ENCODE measurements around the gene MACROH2A1. TPM values are rescaled to one million over a fixed set of nuclear protein-coding genes. Genes with fewer than 3 reads are reported as not detected.

Gene MACROH2A1
- total RNA-seq, 2 experiments from 2014 or later, result 159 to 190 TPM

DNA sequence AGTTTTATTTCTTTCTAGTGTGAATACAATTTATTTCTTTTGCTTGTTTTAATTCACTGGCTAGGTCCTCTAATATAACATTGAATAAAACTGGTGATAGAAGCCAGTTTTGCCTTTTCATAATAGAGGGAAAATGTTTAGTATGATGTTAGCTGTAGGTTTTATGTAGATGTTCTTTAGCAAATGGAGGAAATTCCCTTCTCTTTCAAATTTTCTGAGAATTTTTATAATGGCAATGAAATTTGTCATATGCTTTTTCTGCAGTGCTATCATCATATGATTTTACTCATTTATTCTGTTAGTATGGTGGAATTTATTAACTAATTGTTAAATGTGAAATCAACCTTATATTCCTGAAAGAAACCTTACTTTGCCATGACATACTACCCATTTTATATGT is 18.1 kb upstream of the MACROH2A1 start:
- Mint-ChIP-seq H3K4me1 (no peaks in the 10 kb centered on the region), H3K27me3 (peaks cover 25% of the 10 kb centered on the region), H3K36me3 (ENCODE audit: low read depth) (no peaks in the 10 kb centered on the region), H3K27ac (no peak overlapping the region), H3K4me3 (no peak overlapping the region), H3K9me3 (ENCODE audit: low read depth) (peaks cover 5% of the 10 kb centered on the region)
- no peak for ATAC-seq
- DNase-seq, result no peak
- ChIA-PET CTCF (interaction anchor here (1.6 kb wide), 1 partner anchor 40 kb away, joined by 4 read pairs; no protein-coding TSS in a partner anchor), POLR2A (no interaction called here)
- intact Hi-C loops (cut with DNase I, micrococcal nuclease), result no loop called here

DNA sequence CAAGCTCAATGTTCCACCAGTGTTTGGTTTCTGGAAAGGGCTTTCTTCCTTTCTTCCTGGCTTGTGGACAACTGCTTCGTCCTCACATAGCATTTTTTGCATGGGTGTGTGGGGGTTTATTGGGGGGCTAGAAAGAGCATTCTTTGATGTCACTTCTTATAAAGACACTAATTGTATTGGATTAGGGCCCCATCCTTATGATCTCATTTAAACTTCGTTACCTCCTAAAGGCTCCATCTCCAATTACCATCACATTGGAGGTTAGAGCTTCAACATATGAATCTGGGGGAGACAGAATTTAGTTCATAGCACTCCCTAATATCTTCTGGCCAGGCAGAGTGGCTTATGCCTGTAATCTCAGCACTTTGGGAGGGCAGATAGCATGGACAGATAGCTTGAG is 6.1 kb upstream of the MACROH2A1 start:
- intact Hi-C loops (cut with DNase I, micrococcal nuclease), result no loop called here
- H3K36me3 Mint-ChIP-seq (ENCODE audit: low read depth), result no peaks in the 10 kb centered on the region
- no peak for DNase-seq
- H3K9me3 Mint-ChIP-seq (ENCODE audit: low read depth), result peaks cover 3% of the 10 kb centered on the region
- no peak overlapping the region for H3K4me3 Mint-ChIP-seq
- H3K4me1 Mint-ChIP-seq, result no peaks in the 10 kb centered on the region
- H3K27ac Mint-ChIP-seq, result no peak overlapping the region
- peaks cover 3% of the 10 kb centered on the region for H3K27me3 Mint-ChIP-seq
- ATAC-seq, result no peak
- CTCF ChIA-PET, result no interaction called here
- POLR2A ChIA-PET, result no interaction called here

DNA sequence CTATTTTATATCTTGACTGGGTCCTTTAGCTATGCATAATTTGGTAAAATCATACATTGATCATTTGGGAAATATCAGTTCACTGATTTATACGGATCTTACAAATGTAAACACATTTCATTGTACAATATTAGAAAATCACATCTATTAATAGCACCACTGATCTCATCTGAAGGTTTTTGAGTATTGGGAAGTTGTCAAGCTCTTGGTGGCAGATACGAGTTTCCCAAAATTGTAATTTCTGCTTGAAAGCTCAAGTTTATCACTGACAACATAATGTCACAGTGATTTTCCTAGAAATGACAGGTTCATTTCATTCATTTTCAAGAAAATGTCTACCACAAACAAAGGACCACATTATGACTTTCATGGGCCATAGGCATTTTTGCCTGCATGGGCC is 3.0 kb upstream of the MACROH2A1 start:
- CTCF ChIA-PET, result interaction anchor here (0.6 to 1.2 kb wide), 4 partner anchors 10 to 164 kb away, joined by 3 to 4 read pairs (median 4); no protein-coding TSS in a partner anchor
- DNase-seq (no peak), ATAC-seq (no peak)
- intact Hi-C loops (cut with DNase I, micrococcal nuclease), result no loop called here
- Mint-ChIP-seq H3K36me3 (ENCODE audit: low read depth) (peaks cover 10% of the 10 kb centered on the region), H3K4me1 (peaks cover 13% of the 10 kb centered on the region), H3K4me3 (no peak overlapping the region), H3K27me3 (peaks cover 3% of the 10 kb centered on the region), H3K9me3 (ENCODE audit: low read depth) (peaks cover 3% of the 10 kb centered on the region), H3K27ac (no peak overlapping the region)
- POLR2A ChIA-PET, result interaction anchor here (0.6 kb wide), 1 partner anchor 10 kb away, joined by 4 read pairs; no protein-coding TSS in a partner anchor

DNA sequence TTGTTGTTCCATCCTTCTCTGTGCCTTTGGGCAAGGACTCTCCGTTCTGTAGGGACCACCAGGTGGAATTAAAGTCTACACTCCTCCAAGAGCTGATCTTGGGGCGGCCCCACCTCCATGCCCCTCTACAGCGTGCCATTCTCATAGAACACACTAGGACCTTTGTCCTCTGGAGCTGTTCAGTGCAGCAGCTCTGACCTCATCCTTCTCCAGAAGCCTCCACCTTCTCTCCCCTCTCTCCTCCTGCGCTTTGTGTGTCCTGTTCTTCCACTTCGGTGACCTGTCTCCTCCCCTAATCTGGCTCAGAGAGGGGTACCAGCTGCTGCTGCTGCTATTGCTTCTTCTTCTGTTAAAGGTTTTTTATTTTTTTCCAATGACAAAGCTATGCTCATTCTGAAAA is 1.8 kb upstream of the MACROH2A1 start:
- peaks cover 3% of the 10 kb centered on the region for H3K9me3 Mint-ChIP-seq (ENCODE audit: low read depth)
- peaks cover 24% of the 10 kb centered on the region for H3K4me1 Mint-ChIP-seq
- POLR2A ChIA-PET, result no interaction called here
- intact Hi-C loops (cut with DNase I, micrococcal nuclease), result no loop called here
- peaks cover 11% of the 10 kb centered on the region for H3K36me3 Mint-ChIP-seq (ENCODE audit: low read depth)
- no peak for ATAC-seq
- H3K4me3 Mint-ChIP-seq, result no peak overlapping the region
- H3K27ac Mint-ChIP-seq, result no peak overlapping the region
- CTCF ChIA-PET, result interaction anchor here (0.8 to 1.2 kb wide), 2 partner anchors 11 to 165 kb away, joined by 3 to 4 read pairs; no protein-coding TSS in a partner anchor
- DNase-seq, result no peak
- peaks cover 3% of the 10 kb centered on the region for H3K27me3 Mint-ChIP-seq

DNA sequence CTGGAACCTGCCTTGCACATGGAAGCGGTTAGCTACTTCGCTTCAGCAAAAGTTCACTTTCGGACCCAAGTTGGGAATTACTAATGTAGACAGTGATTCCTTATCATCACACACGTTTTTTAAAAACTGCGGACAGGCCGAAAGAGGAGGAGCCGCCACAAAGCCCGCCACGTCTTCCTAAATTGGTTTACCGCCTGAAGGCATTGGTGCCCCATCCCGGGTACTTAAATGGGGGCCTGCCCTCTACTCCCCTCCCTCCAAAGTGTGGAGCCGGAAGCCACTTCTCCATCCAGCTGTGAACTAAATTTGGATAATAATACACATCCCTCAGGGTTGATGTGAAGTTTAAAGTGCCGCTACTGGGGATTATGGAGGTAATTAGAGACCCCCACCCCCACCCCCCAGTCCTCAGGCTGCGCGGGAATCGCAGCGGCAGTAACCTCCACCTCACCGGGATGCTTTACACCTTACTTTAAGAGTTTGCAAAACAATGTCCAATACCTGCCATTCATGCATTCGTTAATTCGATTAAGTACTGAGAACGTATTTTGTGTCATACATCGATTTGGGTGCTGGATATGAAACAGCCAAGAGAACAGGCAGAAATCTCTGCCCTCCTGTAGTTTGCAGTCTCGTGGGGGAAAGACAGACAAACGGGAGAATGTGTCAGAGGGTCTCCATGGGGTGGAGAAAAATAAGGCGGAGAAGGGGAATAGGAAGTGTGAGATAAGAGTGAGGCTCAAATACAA is 937 bp upstream of the MACROH2A1 start:
- H3K9me3 Mint-ChIP-seq (ENCODE audit: low read depth), result peaks cover under 1% of the 10 kb centered on the region
- DNase-seq, result no peak
- H3K4me1 Mint-ChIP-seq, result peaks cover 33% of the 10 kb centered on the region
- peaks cover 13% of the 10 kb centered on the region for H3K36me3 Mint-ChIP-seq (ENCODE audit: low read depth)
- peak overlapping the region; percentile 86 for H3K4me3 Mint-ChIP-seq
- H3K27ac Mint-ChIP-seq, result peak overlapping the region; percentile 91
- ATAC-seq, result no peak
- intact Hi-C loops (cut with DNase I, micrococcal nuclease), result loop anchor here (1.0 to 5.0 kb wide), 4 partner anchors 23 to 526 kb away; partner anchors contain the start of genes PCBD2 (in 1 of the 2) and TXNDC15 (in 1 of the 2)
- CTCF ChIA-PET, result interaction anchor here (0.7 kb wide), 1 partner anchor 1929 kb away, joined by 5 read pairs; no protein-coding TSS in a partner anchor
- peaks cover under 1% of the 10 kb centered on the region for H3K27me3 Mint-ChIP-seq
- POLR2A ChIA-PET, result no interaction called here

GRCh38 chr5:135398160-135398854 is 724 bp downstream of the MACROH2A1 start:
- ChIA-PET POLR2A (no interaction called here), CTCF (interaction anchor here (0.5 to 1.0 kb wide), 2 partner anchors 18 to 28 kb away, joined by 3 to 4 read pairs; no protein-coding TSS in a partner anchor)
- no peaks in the 10 kb centered on the region for H3K9me3 Mint-ChIP-seq (ENCODE audit: low read depth)
- H3K27ac Mint-ChIP-seq, result peak overlapping the region; percentile 76
- peak overlapping the region; percentile 86 for H3K4me3 Mint-ChIP-seq
- H3K36me3 Mint-ChIP-seq (ENCODE audit: low read depth), result peaks cover 14% of the 10 kb centered on the region
- ATAC-seq, result peak; percentile 64
- peak; percentile 75 for DNase-seq
- peaks cover 46% of the 10 kb centered on the region for H3K4me1 Mint-ChIP-seq
- H3K27me3 Mint-ChIP-seq, result no peaks in the 10 kb centered on the region
- intact Hi-C loops (cut with DNase I, micrococcal nuclease), result loop anchor here in 1 of 2 experiments (2.0 to 5.0 kb wide), 2 partner anchors 28 to 491 kb away; partner anchors contain the start of gene PCBD2

GRCh38 chr5:135397084-135397483 is 1.9 kb downstream of the MACROH2A1 start:
- ChIA-PET POLR2A (no interaction called here), CTCF (no interaction called here)
- ATAC-seq, result no peak
- Mint-ChIP-seq H3K36me3 (ENCODE audit: low read depth) (peaks cover 25% of the 10 kb centered on the region), H3K9me3 (ENCODE audit: low read depth) (no peaks in the 10 kb centered on the region), H3K4me1 (peaks cover 59% of the 10 kb centered on the region), H3K27ac (no peak overlapping the region), H3K4me3 (peak overlapping the region; percentile 86), H3K27me3 (no peaks in the 10 kb centered on the region)
- DNase-seq, result no peak
- intact Hi-C loops (cut with DNase I, micrococcal nuclease), result loop anchor here in 1 of 2 experiments (5.0 kb wide), 1 partner anchor 490 kb away; the partner anchor contains the start of gene PCBD2

DNA sequence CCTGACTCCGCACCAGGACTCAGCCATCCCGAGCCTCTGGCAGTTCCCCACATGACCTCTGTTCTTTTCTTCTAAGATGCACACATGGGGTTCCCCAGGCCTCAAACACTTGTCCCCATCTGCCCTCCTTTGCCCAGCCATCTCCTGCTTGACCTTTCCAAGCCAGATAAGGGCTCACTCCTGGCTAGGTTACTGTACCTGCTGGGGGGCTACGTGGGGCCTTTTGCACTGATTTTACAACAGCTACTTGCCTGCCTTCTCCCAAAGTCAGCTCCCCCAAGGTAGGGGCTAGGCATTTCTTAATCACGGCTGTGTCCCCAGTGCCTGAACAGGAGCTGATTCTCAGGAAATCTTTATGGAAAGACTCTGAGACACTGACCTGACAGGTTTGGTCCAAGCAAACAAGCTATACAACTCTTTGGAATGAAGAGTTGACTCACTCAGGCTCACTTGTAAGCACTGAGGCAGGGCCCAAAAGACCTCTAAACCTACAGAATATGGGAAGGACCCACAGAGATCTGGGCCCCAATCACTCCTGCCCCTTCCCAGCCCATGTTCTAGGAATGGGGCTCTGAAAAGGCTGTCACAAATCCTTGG is 2.5 kb downstream of the MACROH2A1 start:
- POLR2A ChIA-PET, result no interaction called here
- intact Hi-C loops (cut with DNase I, micrococcal nuclease), result loop anchor here in 1 of 2 experiments (5.0 kb wide), 1 partner anchor 489 kb away; the partner anchor contains the start of gene PCBD2
- Mint-ChIP-seq H3K36me3 (ENCODE audit: low read depth) (peaks cover 29% of the 10 kb centered on the region), H3K4me3 (no peak overlapping the region), H3K9me3 (ENCODE audit: low read depth) (no peaks in the 10 kb centered on the region), H3K4me1 (peaks cover 64% of the 10 kb centered on the region), H3K27me3 (no peaks in the 10 kb centered on the region), H3K27ac (no peak overlapping the region)
- ATAC-seq, result no peak
- DNase-seq, result no peak
- CTCF ChIA-PET, result no interaction called here

DNA sequence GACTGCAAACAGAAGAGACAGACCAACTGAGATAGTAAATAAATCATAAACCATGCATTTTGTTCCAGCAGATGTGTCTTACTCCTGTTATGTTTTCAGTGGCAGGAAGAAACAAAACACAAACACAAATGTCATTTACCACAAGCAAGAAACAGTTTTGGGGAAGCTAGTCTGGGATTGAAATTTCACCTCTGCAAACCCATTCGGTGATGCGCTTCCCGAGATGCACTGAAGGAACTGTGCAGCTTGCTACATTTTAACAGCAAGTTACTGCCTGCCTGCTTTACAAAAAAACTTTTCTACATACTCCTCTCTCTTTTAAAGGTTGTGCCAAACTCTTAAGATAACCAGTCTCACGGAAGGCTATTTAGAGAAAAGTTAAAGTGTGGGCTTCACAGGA is 3.2 kb downstream of the MACROH2A1 start:
- Mint-ChIP-seq H3K4me1 (peaks cover 66% of the 10 kb centered on the region), H3K9me3 (ENCODE audit: low read depth) (no peaks in the 10 kb centered on the region), H3K27ac (no peak overlapping the region), H3K4me3 (no peak overlapping the region), H3K27me3 (no peaks in the 10 kb centered on the region), H3K36me3 (ENCODE audit: low read depth) (peaks cover 31% of the 10 kb centered on the region)
- intact Hi-C loops (cut with DNase I, micrococcal nuclease), result loop anchor here in 1 of 2 experiments (5.0 kb wide), 1 partner anchor 489 kb away; the partner anchor contains the start of gene PCBD2
- ChIA-PET POLR2A (no interaction called here), CTCF (no interaction called here)
- DNase-seq (no peak), ATAC-seq (no peak)

DNA sequence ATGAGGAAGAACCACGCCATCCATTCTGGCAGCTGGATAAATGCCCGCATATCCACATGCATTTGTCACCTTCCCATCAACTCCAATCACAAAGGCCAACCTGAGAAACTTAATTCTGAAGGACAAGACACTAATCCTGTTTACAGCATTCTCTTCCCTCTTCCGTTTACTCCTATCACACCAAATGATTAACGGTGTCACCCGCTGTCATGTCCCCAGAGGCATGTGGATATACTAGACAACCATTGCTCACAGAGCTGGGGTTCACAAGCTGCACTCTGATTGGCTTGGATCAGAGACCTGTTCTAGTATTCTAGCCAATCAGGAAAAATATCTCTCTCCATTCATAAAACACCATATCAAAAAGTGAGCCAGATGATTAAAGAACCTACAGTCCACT is 3.6 kb downstream of the MACROH2A1 start:
- Mint-ChIP-seq H3K27me3 (no peaks in the 10 kb centered on the region), H3K36me3 (ENCODE audit: low read depth) (peaks cover 31% of the 10 kb centered on the region), H3K4me3 (no peak overlapping the region), H3K27ac (no peak overlapping the region), H3K9me3 (ENCODE audit: low read depth) (no peaks in the 10 kb centered on the region), H3K4me1 (peaks cover 68% of the 10 kb centered on the region)
- ATAC-seq (no peak), DNase-seq (no peak)
- intact Hi-C loops (cut with DNase I, micrococcal nuclease), result loop anchor here in 1 of 2 experiments (5.0 kb wide), 1 partner anchor 488 kb away; the partner anchor contains the start of gene PCBD2
- ChIA-PET CTCF (interaction anchor here (0.8 to 1.2 kb wide), 3 partner anchors 11 to 29 kb away, joined by 3 to 5 read pairs (median 4); no protein-coding TSS in a partner anchor), POLR2A (no interaction called here)

GRCh38 chr5:135394095-135394494 is 4.9 kb downstream of the MACROH2A1 start:
- H3K27ac Mint-ChIP-seq, result no peak overlapping the region
- H3K9me3 Mint-ChIP-seq (ENCODE audit: low read depth), result no peaks in the 10 kb centered on the region
- peaks cover 33% of the 10 kb centered on the region for H3K36me3 Mint-ChIP-seq (ENCODE audit: low read depth)
- no peak overlapping the region for H3K4me3 Mint-ChIP-seq
- CTCF ChIA-PET, result interaction anchor here (1.2 kb wide), 1 partner anchor 30 kb away, joined by 4 read pairs; no protein-coding TSS in a partner anchor
- POLR2A ChIA-PET, result interaction anchor here (1.5 kb wide), 1 partner anchor 9 kb away, joined by 3 read pairs; no protein-coding TSS in a partner anchor
- peaks cover 68% of the 10 kb centered on the region for H3K4me1 Mint-ChIP-seq
- ATAC-seq (no peak), DNase-seq (no peak)
- H3K27me3 Mint-ChIP-seq, result no peaks in the 10 kb centered on the region
- intact Hi-C loops (cut with DNase I, micrococcal nuclease), result no loop called here
